Measurements from ENCODE around the gene HOATZ.

Gene HOATZ

DNA sequence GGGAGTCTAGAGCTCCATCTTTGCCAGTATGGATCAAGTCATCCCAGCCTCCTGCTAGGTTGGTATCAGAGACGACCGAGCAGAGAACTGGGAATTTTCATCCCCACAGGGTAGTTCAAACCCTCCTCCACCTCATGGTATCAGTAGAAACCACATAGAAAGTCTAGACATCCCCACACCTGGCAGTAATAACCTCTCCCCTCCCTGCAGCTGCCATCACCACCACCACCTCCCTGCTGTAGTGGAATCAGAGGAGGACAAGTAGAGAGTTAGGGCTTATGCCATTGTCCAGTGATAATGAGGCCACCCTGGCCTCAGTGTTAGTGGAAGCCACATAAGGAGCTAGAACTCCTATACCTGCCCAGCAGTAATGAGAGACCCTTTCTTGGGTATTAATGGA is 36.7 kb upstream of the HOATZ start:
- no peak overlapping the region for H2BK12ac ChIP-seq (ENCODE audit: low read length)
- no peaks in the 10 kb centered on the region for H3K4me1 ChIP-seq (ENCODE audit: control insufficient read depth in 2 of 2, insufficient read depth in 1 of 2, low read depth in 1 of 2, low read length in 2 of 2)
- no peak overlapping the region for H3K18ac ChIP-seq (ENCODE audit: low read length)
- no peak overlapping the region for H4K91ac ChIP-seq (ENCODE audit: low read depth, low read length, poor library complexity)
- H2BK120ac ChIP-seq (ENCODE audit: low read depth, low read length) = no peak overlapping the region
- H3K9ac ChIP-seq (ENCODE audit: low read depth, low read length, poor library complexity) = no peak overlapping the region
- H4K8ac ChIP-seq (ENCODE audit: low read depth, low read length) = no peak overlapping the region
- H3K4me3 ChIP-seq (ENCODE audit: low read length in 2 of 2) = no peak overlapping the region
- H2BK5ac ChIP-seq (ENCODE audit: low read length) = no peak overlapping the region
- H3K23ac ChIP-seq (ENCODE audit: low read depth, low read length, poor library complexity) = no peak overlapping the region
- H3K79me1 ChIP-seq (ENCODE audit: low read depth, low read length) = no peaks in the 10 kb centered on the region
- no peak overlapping the region for H2AFZ ChIP-seq (ENCODE audit: low read length)
- H3K27ac ChIP-seq (replicated peaks; ENCODE audit: low read length) = no peak overlapping the region
- no peak overlapping the region for H3K4ac ChIP-seq (ENCODE audit: low read length)
- no peaks in the 10 kb centered on the region for H3K36me3 ChIP-seq (replicated peaks in 1 of 2; ENCODE audit: control insufficient read depth in 2 of 2, insufficient read depth in 2 of 2, low read length in 2 of 2)
- WGBS, 2 donors (ENCODE audit: extremely low coverage in 2 of 2, insufficient read length in 2 of 2, insufficient replicate concordance in 1 of 2) = no CpG with 5 or more reads among the region's 2 CpGs
- DNase-seq (ENCODE audit: low spot score) = no peak
- no peak overlapping the region for H3K14ac ChIP-seq (ENCODE audit: low read length)
- no peak overlapping the region for H2BK15ac ChIP-seq (ENCODE audit: low read length)
- H3K9me3 ChIP-seq (replicated peaks in 1 of 2; ENCODE audit: control insufficient read depth in 2 of 2, insufficient read depth in 1 of 2, low read depth in 1 of 2, low read length in 2 of 2) = peaks cover 0 to under 1% of the 10 kb centered on the region in 2 donors
- no peak overlapping the region for H3K4me2 ChIP-seq (ENCODE audit: insufficient read depth, low read length, poor library complexity, severe bottlenecking)
- no peak overlapping the region for H2AK5ac ChIP-seq (ENCODE audit: low read depth, low read length)
- peaks cover 0 to 3% (median 0%) of the 10 kb centered on the region in 3 experiments for H3K27me3 ChIP-seq (ENCODE audit: control insufficient read depth in 3 of 3, insufficient read depth in 3 of 3, low read depth in 1 of 3, low read length in 3 of 3)

DNA sequence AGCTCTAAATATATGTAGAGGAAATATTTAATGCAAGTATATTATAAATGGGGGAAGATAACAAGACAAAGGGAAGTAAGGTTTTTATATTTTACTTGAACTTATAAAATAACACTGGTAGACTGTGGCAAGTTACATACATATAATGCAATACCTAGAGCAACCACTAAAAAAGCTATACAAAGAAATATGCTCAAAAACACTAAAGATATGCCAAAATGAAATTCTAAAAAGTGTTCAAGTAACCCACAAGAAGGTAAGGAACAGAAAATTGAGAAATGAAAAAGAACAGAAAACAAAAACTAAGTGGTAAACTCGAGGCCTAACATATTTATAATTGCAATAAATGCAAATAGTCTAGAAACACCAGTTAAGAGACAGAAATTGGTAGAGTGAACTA is 34.9 kb upstream of the HOATZ start:
- Histone ChIP-seq H3K79me1 (ENCODE audit: low read depth, low read length) (no peaks in the 10 kb centered on the region), H3K9ac (ENCODE audit: low read depth, low read length, poor library complexity) (no peak overlapping the region), H2AFZ (ENCODE audit: low read length) (no peak overlapping the region), H2BK5ac (ENCODE audit: low read length) (no peak overlapping the region), H2BK15ac (ENCODE audit: low read length) (no peak overlapping the region), H3K36me3 (replicated peaks in 1 of 2; ENCODE audit: control insufficient read depth in 2 of 2, insufficient read depth in 2 of 2, low read length in 2 of 2) (no peaks in the 10 kb centered on the region), H3K27me3 (ENCODE audit: control insufficient read depth in 3 of 3, insufficient read depth in 3 of 3, low read depth in 1 of 3, low read length in 3 of 3) (peaks cover 0 to 4% (median 0%) of the 10 kb centered on the region in 3 experiments), H3K14ac (ENCODE audit: low read length) (no peak overlapping the region), H3K4me3 (ENCODE audit: low read length in 2 of 2) (no peak overlapping the region), H2BK120ac (ENCODE audit: low read depth, low read length) (no peak overlapping the region), H3K4ac (ENCODE audit: low read length) (no peak overlapping the region), H2BK12ac (ENCODE audit: low read length) (no peak overlapping the region), H3K4me1 (ENCODE audit: control insufficient read depth in 2 of 2, insufficient read depth in 1 of 2, low read depth in 1 of 2, low read length in 2 of 2) (no peaks in the 10 kb centered on the region), H3K27ac (replicated peaks; ENCODE audit: low read length) (no peak overlapping the region), H2AK5ac (ENCODE audit: low read depth, low read length) (no peak overlapping the region), H3K9me3 (replicated peaks in 1 of 2; ENCODE audit: control insufficient read depth in 2 of 2, insufficient read depth in 1 of 2, low read depth in 1 of 2, low read length in 2 of 2) (peaks cover 0 to 4% of the 10 kb centered on the region in 2 donors), H3K18ac (ENCODE audit: low read length) (no peak overlapping the region), H3K23ac (ENCODE audit: low read depth, low read length, poor library complexity) (no peak overlapping the region), H4K91ac (ENCODE audit: low read depth, low read length, poor library complexity) (no peak overlapping the region), H3K4me2 (ENCODE audit: insufficient read depth, low read length, poor library complexity, severe bottlenecking) (no peak overlapping the region), H4K8ac (ENCODE audit: low read depth, low read length) (no peak overlapping the region)
- DNase-seq (ENCODE audit: low spot score) = no peak
- WGBS, 2 donors (ENCODE audit: extremely low coverage in 2 of 2, insufficient read length in 2 of 2, insufficient replicate concordance in 1 of 2) = no CpG with 5 or more reads among the region's 1 CpG

DNA sequence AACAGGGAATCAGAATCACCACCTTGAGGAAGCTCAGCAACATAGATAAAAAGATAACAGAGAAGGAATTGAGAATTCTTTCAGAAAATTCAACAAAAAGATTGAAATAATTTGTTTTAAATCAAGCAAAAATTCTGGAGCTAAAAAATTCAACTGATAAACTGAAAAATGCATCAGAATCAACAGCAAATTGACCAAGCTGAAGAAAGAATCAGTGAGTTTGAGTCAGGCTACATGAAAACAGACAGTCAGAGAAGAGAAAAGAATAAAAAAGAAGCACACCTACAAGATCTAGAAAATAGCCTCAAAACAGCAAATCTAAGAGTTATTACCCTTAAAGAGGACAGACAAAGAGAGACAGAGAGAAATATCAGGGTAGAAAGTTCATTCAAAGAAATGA is 31.1 kb upstream of the HOATZ start:
- Histone ChIP-seq H2AFZ (ENCODE audit: low read length) (no peak overlapping the region), H4K8ac (ENCODE audit: low read depth, low read length) (no peak overlapping the region)

DNA sequence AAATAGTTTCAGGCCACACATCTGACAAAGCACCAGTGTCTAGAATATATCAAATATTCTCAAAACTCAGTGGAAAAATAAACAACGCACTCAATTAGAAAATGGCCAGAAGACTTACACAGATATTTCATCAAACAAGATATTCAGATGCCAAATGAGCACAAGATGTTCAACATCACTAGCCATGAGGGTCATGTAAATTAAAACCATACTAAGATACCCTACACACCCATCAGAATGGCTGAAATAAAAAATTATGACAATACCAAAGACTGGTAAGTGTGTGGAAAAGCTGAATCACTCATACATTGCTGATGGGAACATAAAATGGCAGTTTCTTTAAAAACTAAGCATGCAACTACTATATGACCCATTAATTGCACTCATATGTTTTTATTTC is 24.1 kb upstream of the HOATZ start:
- Histone ChIP-seq H3K23ac (ENCODE audit: low read depth, low read length, poor library complexity) (no peak overlapping the region), H3K9ac (ENCODE audit: low read depth, low read length, poor library complexity) (no peak overlapping the region), H3K79me1 (ENCODE audit: low read depth, low read length) (no peaks in the 10 kb centered on the region), H4K8ac (ENCODE audit: low read depth, low read length) (no peak overlapping the region), H3K4me1 (ENCODE audit: control insufficient read depth in 2 of 2, insufficient read depth in 1 of 2, low read depth in 1 of 2, low read length in 2 of 2) (peaks cover 0 to 2% of the 10 kb centered on the region in 2 donors), H3K18ac (ENCODE audit: low read length) (no peak overlapping the region), H3K9me3 (replicated peaks in 1 of 2; ENCODE audit: control insufficient read depth in 2 of 2, insufficient read depth in 1 of 2, low read depth in 1 of 2, low read length in 2 of 2) (no peaks in the 10 kb centered on the region), H2BK120ac (ENCODE audit: low read depth, low read length) (no peak overlapping the region), H3K4me3 (ENCODE audit: low read length in 2 of 2) (no peak overlapping the region), H2BK5ac (ENCODE audit: low read length) (no peak overlapping the region), H3K4ac (ENCODE audit: low read length) (no peak overlapping the region), H2BK15ac (ENCODE audit: low read length) (no peak overlapping the region), H3K27ac (replicated peaks; ENCODE audit: low read length) (no peak overlapping the region), H3K4me2 (ENCODE audit: insufficient read depth, low read length, poor library complexity, severe bottlenecking) (no peak overlapping the region), H3K27me3 (ENCODE audit: control insufficient read depth in 3 of 3, insufficient read depth in 3 of 3, low read depth in 1 of 3, low read length in 3 of 3) (peaks cover 0 to 6% (median 0%) of the 10 kb centered on the region in 3 experiments), H2AK5ac (ENCODE audit: low read depth, low read length) (no peak overlapping the region), H2AFZ (ENCODE audit: low read length) (no peak overlapping the region), H2BK12ac (ENCODE audit: low read length) (no peak overlapping the region), H3K14ac (ENCODE audit: low read length) (no peak overlapping the region), H4K91ac (ENCODE audit: low read depth, low read length, poor library complexity) (no peak overlapping the region), H3K36me3 (replicated peaks in 1 of 2; ENCODE audit: control insufficient read depth in 2 of 2, insufficient read depth in 2 of 2, low read length in 2 of 2) (no peaks in the 10 kb centered on the region)
- DNase-seq (ENCODE audit: low spot score) = no peak
- WGBS, 2 donors (ENCODE audit: extremely low coverage in 2 of 2, insufficient read length in 2 of 2, insufficient replicate concordance in 1 of 2) = no CpG with 5 or more reads among the region's 1 CpG

More for the DNA sequence above, 31.1 kb upstream of the HOATZ start:
- Histone ChIP-seq H3K4me2 (ENCODE audit: insufficient read depth, low read length, poor library complexity, severe bottlenecking) (no peak overlapping the region), H2BK12ac (ENCODE audit: low read length) (no peak overlapping the region), H3K4me1 (ENCODE audit: control insufficient read depth in 2 of 2, insufficient read depth in 1 of 2, low read depth in 1 of 2, low read length in 2 of 2) (no peaks in the 10 kb centered on the region), H2BK15ac (ENCODE audit: low read length) (no peak overlapping the region), H3K27me3 (ENCODE audit: control insufficient read depth in 3 of 3, insufficient read depth in 3 of 3, low read depth in 1 of 3, low read length in 3 of 3) (peaks cover 0 to 2% (median 0%) of the 10 kb centered on the region in 3 experiments), H3K36me3 (replicated peaks in 1 of 2; ENCODE audit: control insufficient read depth in 2 of 2, insufficient read depth in 2 of 2, low read length in 2 of 2) (no peaks in the 10 kb centered on the region), H2AK5ac (ENCODE audit: low read depth, low read length) (no peak overlapping the region), H3K23ac (ENCODE audit: low read depth, low read length, poor library complexity) (no peak overlapping the region), H3K9me3 (replicated peaks in 1 of 2; ENCODE audit: control insufficient read depth in 2 of 2, insufficient read depth in 1 of 2, low read depth in 1 of 2, low read length in 2 of 2) (peaks cover 0 to 4% of the 10 kb centered on the region in 2 donors), H2BK5ac (ENCODE audit: low read length) (no peak overlapping the region), H3K79me1 (ENCODE audit: low read depth, low read length) (no peaks in the 10 kb centered on the region), H2BK120ac (ENCODE audit: low read depth, low read length) (no peak overlapping the region), H3K14ac (ENCODE audit: low read length) (no peak overlapping the region), H3K27ac (replicated peaks; ENCODE audit: low read length) (no peak overlapping the region), H3K4me3 (ENCODE audit: low read length in 2 of 2) (no peak overlapping the region), H3K9ac (ENCODE audit: low read depth, low read length, poor library complexity) (no peak overlapping the region), H4K91ac (ENCODE audit: low read depth, low read length, poor library complexity) (no peak overlapping the region), H3K18ac (ENCODE audit: low read length) (no peak overlapping the region), H3K4ac (ENCODE audit: low read length) (no peak overlapping the region)
- DNase-seq (ENCODE audit: low spot score) = no peak
